Gastroesophageal sphincter (tissue), 3 donors: ENCODE results near the gene TMEM235.

Experiments used
- POLR2A ChIP-seq, 2 donors: fragments of 450-650 bp; IDR thresholded peaks; one replicate each; pipeline ENCODE4 v1.6.1; 2017; ENCODE audit warnings: antibody characterized with exemption in 2 of 2, mild to moderate bottlenecking in 2 of 2, moderate library complexity in 1 of 2
- POLR2AphosphoS5 ChIP-seq: sonication (generic); formaldehyde crosslinking; IDR thresholded peaks from one replicate; pipeline ENCODE4 v1.6.1; 2017; ENCODE audit warnings: antibody characterized with exemption
- TF ChIP-seq, protein P1 (sequence below), 4 experiments: fragments of 200-600 bp in 2 of 4; fragments of 450-650 bp in 2 of 4; sonication (generic) in 1 of 4; IDR thresholded peaks; one replicate each; pipeline ENCODE4 v1.5.1; 2017 to 2019; ENCODE audit warnings: antibody characterized with exemption in 4 of 4, mild to moderate bottlenecking in 2 of 4, moderate library complexity in 2 of 4

DNA sequence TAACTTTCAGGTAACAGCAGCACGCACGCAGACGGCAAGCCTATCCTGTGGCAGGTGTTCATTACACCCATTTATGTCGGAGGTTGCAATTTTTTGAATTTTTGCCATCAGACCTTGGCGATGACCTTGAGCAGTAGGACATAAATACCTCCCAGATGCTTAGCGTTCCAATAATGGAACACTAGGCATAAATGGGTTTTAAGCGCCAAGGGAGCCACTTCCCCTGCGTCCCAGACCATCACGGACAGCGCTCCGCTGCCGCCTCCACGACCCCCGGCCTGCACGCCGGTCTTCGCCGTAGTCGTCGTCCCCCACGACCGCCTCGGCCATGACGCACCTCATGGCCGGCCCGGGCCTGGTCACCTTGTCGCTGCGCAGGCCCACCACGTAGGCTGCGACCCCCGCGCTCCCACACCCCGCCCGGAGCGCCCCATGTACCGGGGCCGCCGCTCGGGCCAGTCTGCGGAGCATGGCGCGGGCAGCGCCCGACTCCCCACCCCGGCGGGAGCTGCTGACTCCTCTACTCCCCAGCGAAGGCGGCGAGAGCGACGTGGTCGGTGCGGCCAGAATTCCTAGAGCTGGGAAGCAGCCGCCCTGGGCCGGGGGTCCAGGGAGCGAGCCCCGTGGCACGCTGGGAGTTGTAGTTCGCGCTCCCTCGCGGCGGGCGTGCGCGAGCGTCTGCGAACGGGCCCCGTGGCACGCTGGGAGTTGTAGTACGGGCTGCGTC, 22.7 kb downstream of the TMEM235 start:
- TF ChIP-seq, protein P1, sequence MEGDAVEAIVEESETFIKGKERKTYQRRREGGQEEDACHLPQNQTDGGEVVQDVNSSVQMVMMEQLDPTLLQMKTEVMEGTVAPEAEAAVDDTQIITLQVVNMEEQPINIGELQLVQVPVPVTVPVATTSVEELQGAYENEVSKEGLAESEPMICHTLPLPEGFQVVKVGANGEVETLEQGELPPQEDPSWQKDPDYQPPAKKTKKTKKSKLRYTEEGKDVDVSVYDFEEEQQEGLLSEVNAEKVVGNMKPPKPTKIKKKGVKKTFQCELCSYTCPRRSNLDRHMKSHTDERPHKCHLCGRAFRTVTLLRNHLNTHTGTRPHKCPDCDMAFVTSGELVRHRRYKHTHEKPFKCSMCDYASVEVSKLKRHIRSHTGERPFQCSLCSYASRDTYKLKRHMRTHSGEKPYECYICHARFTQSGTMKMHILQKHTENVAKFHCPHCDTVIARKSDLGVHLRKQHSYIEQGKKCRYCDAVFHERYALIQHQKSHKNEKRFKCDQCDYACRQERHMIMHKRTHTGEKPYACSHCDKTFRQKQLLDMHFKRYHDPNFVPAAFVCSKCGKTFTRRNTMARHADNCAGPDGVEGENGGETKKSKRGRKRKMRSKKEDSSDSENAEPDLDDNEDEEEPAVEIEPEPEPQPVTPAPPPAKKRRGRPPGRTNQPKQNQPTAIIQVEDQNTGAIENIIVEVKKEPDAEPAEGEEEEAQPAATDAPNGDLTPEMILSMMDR (IDR thresholded peaks at IDR 0.05), result peak in 2 of 4 experiments; percentile 2 to 26
- TF ChIP-seq POLR2AphosphoS5 (peak; percentile 57), POLR2A (IDR thresholded peaks at IDR 0.05) (peak; percentile 41 to 54)
